WERI-Rb-1 (cell line): ENCODE data around the gene ARL8A.
"Not testable (repeated sequence)": the region's sequence is repeated elsewhere in the genome, so short reads cannot be mapped to it uniquely, and the experiment has no call there.

Experiments used
- DNase-seq: peaks from one replicate; pipeline ENCODE4 v3.0.0-alpha.2; 2020
- H3K27ac ChIP-seq: fragments of 250-450 bp; sonication (Bioruptor Pico); 2 replicates; pipeline ENCODE4 v1.5.1; 2020; ENCODE audit warnings: mild to moderate bottlenecking, moderate library complexity
- H3K27me3 ChIP-seq: fragments of 250-450 bp; sonication (Bioruptor Pico); 2 replicates; pipeline ENCODE4 v1.5.1; 2021; ENCODE audit warnings: mild to moderate bottlenecking, low read depth, moderate library complexity; ENCODE audit not compliant: insufficient read depth, severe bottlenecking
- H3K36me3 ChIP-seq: fragments of 250-450 bp; sonication (Bioruptor Pico); 2 replicates; pipeline ENCODE4 v1.5.1; 2020; ENCODE audit warnings: mild to moderate bottlenecking, moderate library complexity
- H3K4me3 ChIP-seq: 2 replicates; pipeline ENCODE4 v1.5.1; 2011; ENCODE audit warnings: low read depth, mild to moderate bottlenecking, control low read depth, low read length
- H3K9me3 ChIP-seq: fragments of 250-450 bp; sonication (Bioruptor Pico); 2 replicates; pipeline ENCODE4 v1.5.1; 2021; ENCODE audit warnings: mild to moderate bottlenecking, moderate library complexity; ENCODE audit not compliant: severe bottlenecking
- TF ChIP-seq, protein P1 (sequence below): IDR thresholded peaks from 2 replicates; pipeline ENCODE4 v1.5.1; 2011; ENCODE audit warnings: low read depth, mild to moderate bottlenecking, control low read depth, inconsistent platforms, low read length

The ARL8A gene

DNA sequence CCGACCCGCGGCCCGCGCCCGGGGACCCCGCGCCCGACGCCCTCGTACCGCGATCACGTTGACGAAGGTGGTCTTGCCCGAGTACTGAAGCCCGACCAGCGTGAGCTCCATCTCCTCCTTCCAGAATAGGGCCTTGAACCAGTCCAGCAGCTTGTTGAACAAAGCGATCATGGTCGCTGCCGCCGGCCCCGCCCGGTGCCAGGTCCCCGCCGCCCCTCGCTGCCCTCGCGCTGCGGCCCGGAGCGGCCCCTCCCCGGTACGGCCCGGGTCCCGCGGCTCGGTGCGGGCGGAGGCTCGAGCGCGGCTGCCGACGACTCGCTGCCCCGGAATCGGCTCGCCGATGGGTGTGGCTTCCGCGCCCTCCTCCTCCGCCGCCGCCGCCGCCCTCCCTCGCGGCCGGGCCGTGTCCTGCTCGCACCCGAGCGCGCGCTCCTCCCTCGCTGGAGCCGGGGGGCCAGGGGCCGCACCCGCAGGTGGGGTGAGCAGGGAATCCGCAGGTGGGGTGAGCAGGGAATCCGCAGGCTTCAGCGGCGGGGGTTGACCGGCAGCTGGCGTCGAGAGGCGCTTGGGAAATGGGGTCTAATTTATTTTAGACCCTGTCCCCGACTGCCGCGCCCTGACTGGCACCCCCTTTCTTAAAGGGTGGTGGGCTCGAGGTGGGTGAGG lies at the start of gene ARL8A:
Gene ARL8A (minus strand): TSS at position 336 of the 666 bp plus-strand sequence. CDS start 165 bp downstream, at position 171.
- DNase-seq, result peak; percentile 91
- peak within 1 kb of the TSS; percentile 75 for H3K27ac ChIP-seq
- TF ChIP-seq, protein P1, sequence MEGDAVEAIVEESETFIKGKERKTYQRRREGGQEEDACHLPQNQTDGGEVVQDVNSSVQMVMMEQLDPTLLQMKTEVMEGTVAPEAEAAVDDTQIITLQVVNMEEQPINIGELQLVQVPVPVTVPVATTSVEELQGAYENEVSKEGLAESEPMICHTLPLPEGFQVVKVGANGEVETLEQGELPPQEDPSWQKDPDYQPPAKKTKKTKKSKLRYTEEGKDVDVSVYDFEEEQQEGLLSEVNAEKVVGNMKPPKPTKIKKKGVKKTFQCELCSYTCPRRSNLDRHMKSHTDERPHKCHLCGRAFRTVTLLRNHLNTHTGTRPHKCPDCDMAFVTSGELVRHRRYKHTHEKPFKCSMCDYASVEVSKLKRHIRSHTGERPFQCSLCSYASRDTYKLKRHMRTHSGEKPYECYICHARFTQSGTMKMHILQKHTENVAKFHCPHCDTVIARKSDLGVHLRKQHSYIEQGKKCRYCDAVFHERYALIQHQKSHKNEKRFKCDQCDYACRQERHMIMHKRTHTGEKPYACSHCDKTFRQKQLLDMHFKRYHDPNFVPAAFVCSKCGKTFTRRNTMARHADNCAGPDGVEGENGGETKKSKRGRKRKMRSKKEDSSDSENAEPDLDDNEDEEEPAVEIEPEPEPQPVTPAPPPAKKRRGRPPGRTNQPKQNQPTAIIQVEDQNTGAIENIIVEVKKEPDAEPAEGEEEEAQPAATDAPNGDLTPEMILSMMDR, result no peak
- peak within 1 kb of the TSS; percentile 82 for H3K4me3 ChIP-seq
- no peaks in the 10 kb centered on the region for H3K27me3 ChIP-seq
- H3K36me3 ChIP-seq, result peaks cover 26% of the 10 kb centered on the region
- H3K9me3 ChIP-seq, result no peaks in the 10 kb centered on the region

DNA sequence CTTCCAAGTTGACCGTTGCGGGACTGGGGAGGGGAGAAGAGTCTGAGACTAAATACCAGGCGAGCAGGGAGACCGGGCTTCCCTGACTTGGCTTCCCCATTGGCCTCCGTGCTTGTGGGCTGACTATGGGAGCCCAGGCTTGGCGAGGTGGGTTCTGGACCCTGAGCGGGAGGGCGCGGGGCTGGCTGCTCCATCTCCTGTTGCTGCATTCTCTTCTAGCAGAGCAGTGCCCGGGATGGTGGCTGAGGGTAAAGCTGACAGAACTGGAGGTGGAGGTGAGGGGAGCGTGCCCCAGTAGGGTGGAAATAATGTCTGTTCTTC lies 49.8 kb upstream of the ARL8A start:
- Histone ChIP-seq H3K36me3 (no peaks in the 10 kb centered on the region), H3K4me3 (no peak overlapping the region), H3K27ac (no peak overlapping the region), H3K9me3 (peaks cover 2% of the 10 kb centered on the region), H3K27me3 (no peaks in the 10 kb centered on the region)
- DNase-seq, result no peak
- TF ChIP-seq, protein P1, result no peak

DNA sequence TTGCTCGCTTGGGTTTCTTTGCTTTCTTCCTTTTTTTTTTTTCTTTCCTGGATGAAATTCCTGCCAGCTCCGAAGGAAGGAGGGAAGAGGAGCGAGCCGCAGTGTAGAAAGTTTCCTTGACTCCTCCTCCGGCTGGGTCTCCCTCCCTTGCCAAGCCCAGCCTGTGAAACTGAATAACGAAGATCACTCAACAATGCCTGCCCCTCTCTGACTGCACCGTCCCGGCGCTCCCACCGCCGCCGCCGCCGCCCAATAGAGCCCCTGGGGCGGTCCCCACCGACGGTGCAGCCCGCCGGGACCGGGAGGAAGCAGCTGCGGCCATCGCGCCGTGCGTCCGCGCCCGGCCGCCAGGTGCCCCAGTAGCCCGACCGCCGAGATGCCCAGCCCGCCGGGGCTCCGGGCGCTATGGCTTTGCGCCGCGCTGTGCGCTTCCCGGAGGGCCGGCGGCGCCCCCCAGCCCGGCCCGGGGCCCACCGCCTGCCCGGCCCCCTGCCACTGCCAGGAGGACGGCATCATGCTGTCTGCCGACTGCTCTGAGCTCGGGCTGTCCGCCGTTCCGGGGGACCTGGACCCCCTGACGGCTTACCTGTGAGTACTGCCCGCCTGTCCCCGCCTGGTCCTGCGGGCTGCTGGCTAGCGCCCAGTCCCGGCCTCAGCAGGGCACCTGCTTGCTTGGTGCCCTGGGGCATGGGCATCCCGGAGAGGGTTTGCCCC lies 49.2 kb upstream of the ARL8A start, which contains the start of gene LGR6:
Gene LGR6 (plus strand): TSS at position 186 of the 714 bp plus-strand sequence. CDS start 191 bp downstream, at position 377.
- Histone ChIP-seq H3K27me3 (no peaks in the 10 kb centered on the region), H3K4me3 (no peak within 1 kb of the TSS)
- DNase-seq, result no peak

DNA sequence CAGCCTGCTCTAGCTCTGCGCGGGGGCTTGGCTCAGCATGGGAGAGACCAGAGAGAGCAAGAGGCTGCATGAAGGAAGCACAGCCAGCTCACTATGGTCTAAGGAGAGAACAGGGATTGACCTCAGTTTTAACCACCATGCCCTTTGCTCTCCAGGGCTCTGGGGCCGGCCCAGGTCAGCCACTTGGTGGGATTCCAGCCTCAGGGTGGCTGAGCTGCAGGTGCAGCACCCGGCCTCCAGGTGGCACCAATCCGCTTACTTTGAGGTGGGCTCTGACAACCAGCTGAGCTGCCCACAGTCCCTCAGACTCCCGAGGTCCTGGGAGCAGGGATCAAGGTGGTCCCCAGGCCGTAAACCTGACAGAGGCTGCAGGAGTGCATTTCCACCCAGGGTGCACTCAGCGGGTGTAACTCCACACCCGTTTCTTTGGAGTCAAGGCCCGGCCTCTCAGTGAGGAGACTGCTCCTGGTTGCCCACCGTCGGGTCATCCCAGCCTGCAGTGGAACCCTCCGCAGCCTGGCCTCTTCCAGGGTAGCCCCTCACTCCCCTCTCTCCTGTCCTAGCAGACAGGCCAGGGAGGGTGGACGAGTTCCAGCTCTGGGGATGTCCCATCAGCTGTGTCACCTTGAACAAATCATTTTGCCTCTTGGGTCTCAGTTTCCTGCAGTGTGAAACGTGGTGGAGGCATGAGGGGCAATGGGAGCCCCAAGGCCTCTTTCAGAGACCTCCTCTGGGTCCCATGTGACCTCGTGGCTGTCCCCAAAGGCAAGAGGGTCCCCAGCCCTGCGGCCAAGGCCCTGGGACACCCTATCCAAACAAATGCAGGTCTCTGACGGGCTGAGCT lies 48.5 kb upstream of the ARL8A start:
- Histone ChIP-seq H3K27me3 (no peaks in the 10 kb centered on the region), H3K4me3 (no peak overlapping the region), H3K27ac (peak overlapping the region; percentile 4; the same call in 1 of the 2 replicates), H3K9me3 (peaks cover 2% of the 10 kb centered on the region), H3K36me3 (no peaks in the 10 kb centered on the region)
- DNase-seq, result peak; percentile 97
- TF ChIP-seq, protein P1, result peak; percentile 100

More for the DNA sequence above, 49.2 kb upstream of the ARL8A start, which contains the start of gene LGR6:
- no peaks in the 10 kb centered on the region for H3K36me3 ChIP-seq
- TF ChIP-seq, protein P1, result no peak
- H3K27ac ChIP-seq, result peak within 1 kb of the TSS; percentile 4; the same call in 1 of the 2 replicates
- H3K9me3 ChIP-seq, result peaks cover 2% of the 10 kb centered on the region

DNA sequence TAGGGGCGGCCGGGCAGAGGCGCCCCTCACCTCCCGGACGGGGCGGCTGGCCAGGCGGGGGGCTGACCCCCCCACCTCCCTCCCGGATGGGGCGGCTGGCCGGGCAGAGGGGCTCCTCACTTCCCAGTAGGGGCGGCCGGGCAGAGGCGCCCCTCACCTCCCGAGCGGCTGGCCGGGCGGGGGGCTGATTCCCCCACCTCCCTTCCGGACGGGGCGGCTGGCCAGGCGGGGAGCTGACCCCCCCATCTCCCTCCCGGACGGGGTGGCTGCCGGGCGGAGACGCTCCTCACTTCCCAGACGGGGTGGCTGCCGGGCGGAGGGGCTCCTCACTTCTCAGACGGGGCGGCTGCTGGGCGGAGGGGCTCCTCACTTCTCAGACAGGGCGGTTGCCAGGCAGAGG lies 46.9 kb upstream of the ARL8A start:
- not testable (repeated sequence) for H3K36me3 ChIP-seq, H3K9me3 ChIP-seq, H3K4me3 ChIP-seq, DNase-seq, H3K27me3 ChIP-seq
- peak overlapping the region; percentile 53 for H3K27ac ChIP-seq
